Stimulated activated naive CD8-positive, alpha-beta T cell treated with anti-CD3 and anti-CD28 coated beads, Interleukin-15, Interleukin-2, amounts not matched to agents 100 U/mL and 50 U/mL, for 24 hours (primary cell): Measurements from ENCODE around the gene DLGAP3.

Experiments
- ATAC-seq: fragments of 150-1000 bp; cut with Tn5 transposase; one replicate; pipeline ENCODE4 v1.10.0; 2021
- DNase-seq: peaks from one replicate; pipeline ENCODE4 v3.0.0; 2021

Gene DLGAP3

DNA sequence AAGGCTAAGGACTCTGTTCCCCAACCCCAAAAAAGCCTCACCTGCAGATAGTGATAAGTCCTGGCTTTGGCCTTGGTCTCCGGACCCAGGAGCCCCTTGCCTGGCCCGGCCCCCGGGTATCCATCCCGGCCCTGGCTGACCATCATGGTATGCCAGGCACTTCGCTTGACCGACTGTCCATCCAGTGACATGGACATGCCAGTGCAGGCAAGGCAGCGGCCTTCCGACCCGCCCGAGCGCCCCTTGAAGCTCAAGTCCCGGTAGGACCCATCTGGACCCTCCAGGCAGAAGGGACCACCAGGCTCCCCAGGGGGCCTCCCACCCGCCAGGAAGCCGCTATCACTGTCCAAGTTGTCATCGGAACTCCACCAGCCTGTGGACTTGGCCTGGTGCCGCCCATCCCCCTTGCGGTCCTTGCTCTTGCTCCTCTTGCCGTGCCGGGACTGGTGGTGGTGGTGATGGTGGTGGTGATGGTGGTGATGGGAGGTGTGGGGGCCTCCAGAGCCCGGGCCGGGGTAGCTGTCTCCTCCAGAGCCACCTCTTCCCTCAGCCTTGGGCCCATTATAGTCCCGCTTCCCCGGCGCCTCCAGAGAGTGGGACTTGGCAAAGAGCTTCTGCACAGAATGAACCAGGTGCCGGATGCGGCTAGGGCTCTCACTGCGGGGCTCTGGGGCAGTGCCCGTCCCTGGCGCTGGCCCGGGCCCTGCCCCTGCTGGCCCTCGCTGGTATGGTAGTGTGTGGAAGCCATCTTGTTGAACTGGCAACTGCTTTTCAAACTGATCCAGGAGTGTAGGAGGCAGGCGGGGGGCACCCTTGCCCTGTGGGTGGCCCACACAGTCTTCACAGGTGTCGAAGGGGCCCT is 25.0 kb downstream of the DLGAP3 start:
- no peak for DNase-seq
- no peak for ATAC-seq

DNA sequence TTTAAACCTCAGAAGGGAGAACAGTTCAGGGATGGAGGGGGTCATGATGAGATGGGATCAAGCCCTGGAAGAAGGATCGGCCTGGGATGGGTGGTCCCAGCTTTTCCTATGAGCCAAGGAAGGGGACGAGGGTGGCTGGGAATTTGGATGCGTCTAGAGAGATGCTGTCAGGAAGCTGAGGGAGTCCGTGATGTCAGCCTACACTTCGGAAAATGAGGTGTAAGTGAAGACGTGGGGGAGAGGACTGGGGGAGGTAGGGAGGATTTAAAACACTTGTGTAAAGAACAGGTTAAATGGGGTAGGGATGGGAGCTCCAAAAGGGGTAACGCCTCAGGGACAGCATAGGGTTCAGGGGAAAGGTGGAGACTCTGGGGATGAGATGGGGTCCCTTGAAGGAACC is 27.5 kb downstream of the DLGAP3 start:
- DNase-seq (no peak), ATAC-seq (no peak)

DNA sequence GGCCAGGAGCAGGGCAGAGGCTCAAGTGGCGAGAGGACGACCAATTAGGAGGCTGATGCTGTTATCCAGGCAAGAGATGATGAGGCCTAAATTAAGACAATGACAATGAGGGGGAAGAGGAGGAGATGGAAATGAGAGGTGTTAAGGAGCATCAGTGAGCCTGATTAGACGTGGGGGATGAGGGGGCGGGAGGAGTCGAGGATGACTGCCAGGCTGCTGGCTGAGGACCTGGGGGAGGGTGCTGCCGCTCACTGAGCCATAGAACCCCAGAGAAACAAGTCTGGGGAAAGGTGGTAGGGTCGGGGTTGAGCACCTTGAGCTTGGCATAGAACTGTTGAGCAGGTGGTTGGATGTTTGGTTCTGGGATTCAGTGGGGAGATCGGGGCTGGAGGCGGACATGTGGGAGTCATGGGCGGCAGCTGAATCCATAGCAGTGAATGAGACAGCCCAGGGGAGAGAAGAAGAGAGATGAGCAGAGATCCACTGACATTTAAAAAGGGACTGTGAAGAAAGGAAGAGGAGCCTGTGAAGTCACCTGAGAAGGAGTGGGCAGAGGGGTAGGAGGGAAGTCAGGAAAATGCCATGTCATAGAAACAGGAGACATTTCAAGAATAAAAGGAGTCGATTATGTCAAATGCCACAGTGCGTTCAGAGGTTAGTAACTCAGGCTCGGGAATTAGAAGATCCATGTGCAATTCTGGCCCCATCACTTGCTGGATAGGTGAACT is 28.5 kb downstream of the DLGAP3 start:
- ATAC-seq (no peak), DNase-seq (no peak)

DNA sequence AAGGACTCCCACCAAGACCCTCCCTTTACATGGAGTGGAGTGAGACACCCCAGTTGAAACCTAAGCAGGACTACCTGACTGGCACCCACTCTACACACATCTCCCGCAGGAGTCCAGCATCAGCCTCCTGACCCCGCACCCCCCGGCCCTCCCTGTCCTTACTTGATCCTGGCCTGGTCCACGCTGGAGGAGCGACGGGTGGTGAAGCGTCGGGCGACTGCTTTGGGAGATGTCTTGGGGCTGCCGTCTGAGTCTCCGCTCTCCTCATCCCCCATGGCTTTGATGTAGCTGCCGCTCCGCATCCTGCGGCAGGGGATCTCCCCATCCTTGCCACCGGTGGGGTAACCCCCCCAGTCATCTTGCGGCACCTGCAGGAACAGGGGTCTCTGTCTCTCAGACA is 29.5 kb downstream of the DLGAP3 start:
- no peak for ATAC-seq
- DNase-seq: no peak

DNA sequence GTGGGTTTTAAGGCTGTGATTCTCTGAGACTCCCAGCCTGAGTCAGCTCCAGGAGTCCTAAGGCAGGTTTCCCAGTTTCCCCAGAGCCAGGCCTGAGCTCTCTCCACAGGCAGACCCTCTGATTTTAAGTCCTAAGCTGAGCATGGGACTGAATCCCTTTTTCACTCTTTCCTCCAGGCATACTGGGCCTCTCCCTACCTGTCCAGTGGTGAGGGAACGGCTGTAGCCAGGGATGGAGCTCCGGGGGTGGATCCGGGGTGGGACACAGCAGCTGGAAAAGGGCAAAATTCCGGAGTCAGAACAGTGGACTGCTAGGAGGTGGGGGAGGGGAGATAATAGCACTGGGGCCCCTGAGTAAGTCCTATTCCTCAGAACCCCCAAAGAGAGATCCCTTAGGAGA is 30.0 kb downstream of the DLGAP3 start:
- DNase-seq: no peak
- no peak for ATAC-seq

DNA sequence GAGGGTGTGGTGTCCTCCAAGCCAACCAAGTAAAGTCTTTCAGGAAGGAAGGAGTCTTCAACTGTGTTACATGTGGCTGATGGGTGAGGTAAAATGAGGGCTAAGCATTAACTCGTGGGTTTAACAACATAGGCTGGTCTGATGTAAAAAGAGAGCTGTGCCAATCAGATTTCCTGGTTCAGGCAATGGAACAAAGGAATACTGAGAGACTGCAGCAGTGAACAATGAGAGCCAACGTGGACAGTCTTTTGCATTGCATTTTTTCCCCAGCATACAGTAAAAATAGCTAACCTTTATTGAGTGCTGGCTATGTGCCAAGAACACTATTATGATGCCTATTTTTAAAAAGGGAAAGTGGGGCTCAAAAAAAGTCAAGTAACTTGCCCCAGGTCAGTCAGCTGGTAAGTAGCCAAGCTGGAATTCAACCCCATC is 31.1 kb downstream of the DLGAP3 start:
- DNase-seq: no peak
- ATAC-seq: no peak

DNA sequence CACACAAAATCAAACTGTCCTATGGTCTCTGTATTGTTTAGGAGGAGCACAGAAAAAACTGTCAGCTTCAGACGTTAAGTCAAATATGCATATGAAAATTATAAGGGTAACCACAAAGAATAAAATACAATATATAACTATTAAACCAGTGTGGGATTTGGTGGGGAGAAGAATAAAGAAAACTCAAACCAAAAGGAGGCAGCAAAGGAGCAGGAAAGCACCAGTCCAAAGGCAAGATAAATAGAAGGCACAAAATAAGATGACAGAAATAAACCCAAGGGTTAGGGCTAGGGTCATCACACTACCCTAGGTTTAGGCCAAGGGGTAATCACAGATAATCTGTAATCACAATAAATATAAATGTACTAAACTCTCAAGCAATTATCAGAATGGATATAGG is 32.8 kb downstream of the DLGAP3 start:
- no peak for DNase-seq
- ATAC-seq: no peak

DNA sequence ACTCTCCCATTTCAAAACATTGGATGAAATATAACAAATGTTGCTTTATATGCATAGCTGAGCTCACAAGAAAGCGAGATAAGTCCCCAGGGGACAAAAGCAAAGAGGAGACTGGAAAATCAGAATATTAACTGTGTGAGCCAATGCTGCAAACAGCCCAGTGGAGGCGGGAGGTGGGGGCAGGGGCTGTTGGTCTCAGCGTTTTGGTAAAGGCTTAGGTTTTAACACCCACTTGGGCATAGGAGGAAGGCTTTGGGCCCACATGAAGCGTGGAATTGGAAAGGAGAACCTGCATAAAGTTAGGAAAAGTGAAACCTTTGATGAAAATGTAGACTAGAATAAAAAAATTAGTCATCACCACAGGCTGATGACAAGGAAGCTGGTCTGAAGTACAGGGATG is 39.7 kb downstream of the DLGAP3 start:
- ATAC-seq: no peak

DNA sequence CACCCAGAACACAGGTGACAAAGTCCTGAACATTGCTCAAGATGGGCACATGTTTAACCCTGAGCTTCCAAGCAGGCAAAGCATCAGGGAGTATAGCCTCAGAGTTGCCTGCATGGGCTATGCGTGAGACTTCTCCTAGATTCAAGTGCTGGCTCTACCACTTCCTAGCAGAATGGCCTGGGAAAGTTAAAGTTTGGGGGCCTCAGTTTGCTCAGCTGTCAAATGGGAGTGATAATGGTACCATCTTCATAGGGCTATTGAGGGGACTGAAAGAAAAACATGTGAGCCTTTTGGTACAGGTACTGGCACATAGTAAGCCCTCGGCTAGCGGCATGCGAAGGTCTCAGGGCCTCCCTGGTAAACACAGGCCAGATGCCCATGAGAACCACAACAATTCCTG is 41.9 kb downstream of the DLGAP3 start:
- ATAC-seq (no peak), DNase-seq (no peak)

More for the DNA sequence above, 39.7 kb downstream of the DLGAP3 start:
- DNase-seq: no peak

DNA sequence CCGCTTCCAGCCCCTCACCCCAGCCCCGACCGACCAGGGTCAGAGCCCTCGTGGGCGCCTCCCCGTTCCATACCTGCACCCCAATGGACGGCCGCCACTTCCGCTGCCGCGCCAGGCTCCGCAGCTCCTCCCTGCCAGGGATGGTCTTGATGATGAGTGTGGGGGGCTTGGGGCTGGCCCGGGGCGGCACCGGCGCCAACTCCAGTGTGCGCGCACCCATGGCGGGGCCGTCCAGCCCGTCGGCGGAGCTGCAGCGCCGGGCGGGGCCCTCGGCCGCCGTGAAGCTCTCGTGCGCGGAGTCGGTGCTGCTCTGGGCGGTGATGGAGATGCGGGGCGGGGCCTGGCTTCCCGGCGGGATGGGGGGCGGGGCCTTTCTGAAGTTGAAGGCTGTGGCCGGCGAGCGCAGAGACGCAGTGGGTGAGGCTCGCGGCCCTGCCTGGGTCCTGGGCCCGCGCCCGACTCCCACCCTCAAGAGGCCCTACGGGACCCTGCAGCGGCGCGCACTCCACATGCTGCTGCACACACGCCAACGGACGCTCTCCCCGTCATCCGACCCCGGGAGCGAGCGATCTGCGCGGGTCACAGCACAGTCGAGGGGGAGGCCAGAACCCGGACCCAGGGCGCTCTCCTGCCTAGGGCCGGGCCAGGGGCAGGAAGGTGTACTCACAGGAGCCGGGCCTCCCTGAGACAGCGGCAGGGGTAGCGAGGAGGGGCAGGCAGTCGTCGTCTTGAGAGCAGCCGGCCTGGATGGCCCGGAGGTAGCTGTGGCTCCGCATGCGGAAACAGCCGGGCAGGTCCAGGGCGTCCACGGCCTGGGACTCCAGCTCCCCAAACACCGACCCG is 43.8 kb downstream of the DLGAP3 start:
- peak; percentile 74 for DNase-seq
- ATAC-seq: peak; percentile 87

DNA sequence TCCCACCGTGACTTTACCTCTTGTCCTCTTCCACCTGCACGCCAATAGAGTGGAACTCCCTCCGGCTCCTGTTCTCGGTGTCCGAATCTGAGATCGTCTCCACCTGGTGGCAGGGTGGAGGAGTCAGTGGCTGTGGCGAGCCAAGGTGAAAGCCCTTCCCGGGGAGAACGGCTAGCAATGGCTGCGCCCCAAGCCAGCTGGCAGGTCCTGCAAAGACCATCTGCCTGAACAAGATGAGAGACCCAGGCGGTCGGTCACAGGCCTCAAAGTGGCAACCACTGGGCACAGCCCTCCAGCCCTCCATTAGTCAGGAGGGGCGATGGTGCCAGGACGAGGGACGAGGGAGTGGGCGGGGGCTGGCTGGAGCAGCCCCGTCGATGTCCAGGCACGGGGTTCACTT is 44.5 kb downstream of the DLGAP3 start:
- ATAC-seq: no peak

DNA sequence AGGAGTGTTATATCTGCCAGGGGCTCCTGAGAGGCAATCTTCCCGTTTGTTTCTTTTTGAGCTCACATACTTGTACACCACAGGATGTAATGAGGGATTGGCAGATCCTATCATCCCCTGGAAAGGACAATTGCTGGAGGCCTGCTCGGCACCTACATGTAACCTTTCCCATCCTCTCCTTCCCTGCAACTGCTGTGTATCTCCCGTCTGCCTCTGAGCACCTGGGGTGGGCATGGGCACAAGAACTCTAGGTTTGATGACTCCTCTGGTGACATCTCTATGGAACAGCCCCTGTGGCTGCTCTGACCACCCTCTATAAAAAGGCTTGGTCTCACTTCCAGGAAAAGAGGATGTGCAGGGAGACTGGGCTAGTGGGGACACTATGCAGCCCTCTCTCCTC is 44.9 kb downstream of the DLGAP3 start:
- ATAC-seq: no peak

More for the DNA sequence above, 44.5 kb downstream of the DLGAP3 start:
- no peak for DNase-seq

DNA sequence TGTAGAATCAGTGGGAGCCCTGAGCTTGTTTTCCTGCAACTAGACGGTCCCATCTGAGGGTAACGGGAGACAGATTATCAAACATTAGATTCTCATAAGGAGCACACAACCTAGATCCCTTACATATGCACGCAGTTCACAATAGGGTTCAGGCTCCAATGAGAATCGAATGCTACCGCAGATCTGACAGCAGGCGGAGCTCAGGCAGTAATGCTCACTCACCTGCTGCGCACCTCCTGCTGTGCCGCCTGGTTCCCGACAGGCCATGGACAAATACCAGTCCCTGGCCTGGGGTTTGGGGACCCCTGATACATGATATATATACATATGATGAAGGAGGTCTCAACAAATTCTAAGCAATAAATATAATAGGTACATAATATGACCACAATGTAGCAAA is 50.2 kb downstream of the DLGAP3 start:
- ATAC-seq (no peak), DNase-seq (no peak)

More for the DNA sequence above, 44.9 kb downstream of the DLGAP3 start:
- no peak for DNase-seq

DNA sequence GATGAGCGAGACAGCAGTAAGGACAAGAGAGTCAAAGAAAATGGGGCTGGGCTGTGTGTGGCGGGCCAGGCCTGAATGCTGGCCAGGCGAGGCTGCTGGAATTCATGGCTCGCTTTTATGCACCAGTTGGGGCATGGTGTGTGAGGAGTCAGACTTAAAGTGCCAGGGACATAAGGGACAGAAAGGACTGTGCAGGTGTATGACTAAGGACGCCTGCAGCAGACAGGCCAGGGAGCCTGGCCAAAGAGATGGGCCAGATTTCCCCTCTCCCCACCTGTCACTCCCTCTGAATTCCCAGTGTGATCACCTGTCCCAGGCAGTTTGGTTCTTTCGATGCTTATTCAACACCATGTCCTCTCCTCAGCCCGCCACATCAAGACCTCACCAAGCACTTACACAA is 53.0 kb downstream of the DLGAP3 start:
- no peak for ATAC-seq
- no peak for DNase-seq

DNA sequence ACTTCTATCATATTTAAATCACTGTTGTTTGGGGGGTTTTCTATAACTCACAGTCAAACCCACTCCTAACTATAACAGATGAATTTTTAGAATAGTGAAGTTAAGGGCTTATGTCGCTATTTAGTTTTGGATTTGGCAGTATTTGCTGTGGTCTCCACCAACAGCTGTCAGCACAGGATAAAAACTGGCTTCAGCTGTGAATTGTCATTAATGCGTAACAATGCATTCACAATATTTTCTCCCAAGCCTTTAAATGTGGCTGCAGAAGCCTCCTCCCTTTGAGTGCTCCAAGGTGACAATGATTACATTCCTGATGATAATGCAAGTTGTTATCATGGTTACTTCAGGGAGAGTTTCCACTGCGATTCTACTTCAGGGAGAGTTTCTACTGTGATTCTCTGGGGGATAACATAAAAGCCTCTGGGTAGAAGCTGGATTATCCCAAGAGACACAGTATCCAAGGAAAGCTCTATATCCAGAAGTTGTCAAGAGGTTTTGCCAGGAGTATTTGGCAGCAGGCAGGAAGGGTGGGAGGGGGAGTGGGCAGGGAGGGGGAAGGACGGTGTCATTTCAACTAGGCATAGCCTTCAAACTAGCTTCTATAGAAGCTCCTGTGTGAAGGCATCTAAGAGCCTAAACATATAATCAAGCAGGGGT is 55.0 kb downstream of the DLGAP3 start:
- ATAC-seq: no peak
- DNase-seq: no peak

DNA sequence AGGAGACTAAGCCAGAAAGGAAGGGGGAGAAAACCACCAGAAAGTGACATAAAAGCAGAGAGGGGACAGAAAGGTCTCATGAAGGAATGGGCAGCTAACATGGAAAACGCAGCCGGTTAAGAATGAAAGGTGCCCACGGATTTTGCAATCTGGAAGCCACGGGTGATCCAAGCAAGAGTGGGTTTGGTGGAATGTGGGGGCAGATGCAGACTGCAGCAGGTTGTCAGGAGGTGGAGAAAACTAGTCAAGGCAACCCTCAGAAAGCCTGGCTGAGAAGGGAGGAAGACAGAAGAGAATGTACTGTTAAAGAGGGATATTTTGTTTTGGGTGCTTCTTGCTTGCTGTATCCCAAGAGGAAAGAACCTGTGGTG is 57.3 kb downstream of the DLGAP3 start:
- DNase-seq (no peak), ATAC-seq (no peak)

DNA sequence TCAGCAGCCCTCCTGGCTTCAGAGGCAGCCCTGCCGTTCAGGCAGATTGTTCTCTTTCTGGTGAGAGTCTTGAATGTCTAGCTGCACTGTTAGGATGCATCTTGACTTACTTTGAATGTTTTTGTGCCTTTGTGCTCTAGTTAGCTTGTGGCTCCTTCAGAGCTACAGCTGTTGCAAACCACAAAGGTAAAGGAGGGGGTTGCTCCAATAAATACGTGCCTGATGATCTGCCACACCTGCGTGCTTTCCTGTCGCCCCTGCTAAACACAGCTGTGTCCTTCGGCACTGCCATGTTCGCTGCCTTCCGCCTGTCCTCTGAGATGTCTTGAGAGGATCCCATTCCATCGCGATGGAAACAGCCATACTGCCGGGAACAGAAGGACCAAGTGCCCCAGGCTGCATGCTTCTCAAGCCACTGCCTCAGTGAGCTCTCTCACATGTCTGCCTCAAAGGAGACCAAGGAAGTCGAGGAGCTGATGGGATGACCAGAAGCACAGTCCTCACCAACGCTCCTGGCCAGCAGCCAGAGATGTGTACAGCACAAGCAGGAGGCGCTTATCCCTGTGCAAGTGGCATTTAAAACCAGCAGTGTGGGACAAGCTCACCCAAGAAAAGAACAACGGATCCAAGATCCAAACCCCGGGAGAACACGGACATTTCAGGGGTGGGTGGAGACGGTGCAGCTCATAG is 57.9 kb downstream of the DLGAP3 start:
- no peak for ATAC-seq
- DNase-seq: no peak

DNA sequence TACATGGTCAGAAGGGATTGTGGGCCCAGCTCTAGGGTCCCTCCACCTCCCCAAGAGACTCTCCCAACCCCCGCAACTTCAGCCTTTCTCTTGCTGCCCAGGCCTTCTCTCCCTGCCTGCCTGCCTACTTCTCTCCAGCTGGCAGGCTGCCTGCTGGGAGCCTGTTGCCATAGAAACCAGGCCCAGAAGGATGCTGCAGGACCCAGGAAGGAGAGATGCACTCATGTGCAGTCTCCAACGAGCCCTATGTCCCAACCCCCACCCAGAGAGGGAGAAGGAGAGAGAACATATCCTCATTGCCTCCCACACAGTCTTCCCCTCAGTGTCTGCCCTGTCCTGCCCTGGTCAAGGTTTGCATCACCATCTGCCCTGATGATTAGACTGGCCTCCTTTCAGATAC is 59.1 kb downstream of the DLGAP3 start:
- DNase-seq (no peak), ATAC-seq (no peak)

DNA sequence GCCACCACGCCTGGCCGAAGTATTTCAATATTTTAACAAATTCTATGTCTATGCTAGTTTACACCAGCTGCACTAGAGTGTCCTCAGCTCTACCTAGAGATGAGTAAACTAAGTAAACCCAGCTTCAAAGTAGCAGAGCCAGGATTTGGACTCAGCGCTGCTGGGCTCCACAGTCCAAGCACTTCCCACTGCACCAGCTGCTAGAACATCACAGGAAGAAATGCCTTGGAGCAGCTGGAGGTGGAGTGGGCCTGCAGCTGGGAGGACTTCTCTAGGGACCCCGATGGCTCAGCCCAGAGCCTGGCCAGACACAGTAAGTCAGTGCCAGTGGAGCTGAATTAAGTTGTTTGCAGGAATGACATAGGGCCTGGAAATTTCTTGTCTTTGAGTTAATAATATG is 59.7 kb downstream of the DLGAP3 start:
- no peak for ATAC-seq
- no peak for DNase-seq

DNA sequence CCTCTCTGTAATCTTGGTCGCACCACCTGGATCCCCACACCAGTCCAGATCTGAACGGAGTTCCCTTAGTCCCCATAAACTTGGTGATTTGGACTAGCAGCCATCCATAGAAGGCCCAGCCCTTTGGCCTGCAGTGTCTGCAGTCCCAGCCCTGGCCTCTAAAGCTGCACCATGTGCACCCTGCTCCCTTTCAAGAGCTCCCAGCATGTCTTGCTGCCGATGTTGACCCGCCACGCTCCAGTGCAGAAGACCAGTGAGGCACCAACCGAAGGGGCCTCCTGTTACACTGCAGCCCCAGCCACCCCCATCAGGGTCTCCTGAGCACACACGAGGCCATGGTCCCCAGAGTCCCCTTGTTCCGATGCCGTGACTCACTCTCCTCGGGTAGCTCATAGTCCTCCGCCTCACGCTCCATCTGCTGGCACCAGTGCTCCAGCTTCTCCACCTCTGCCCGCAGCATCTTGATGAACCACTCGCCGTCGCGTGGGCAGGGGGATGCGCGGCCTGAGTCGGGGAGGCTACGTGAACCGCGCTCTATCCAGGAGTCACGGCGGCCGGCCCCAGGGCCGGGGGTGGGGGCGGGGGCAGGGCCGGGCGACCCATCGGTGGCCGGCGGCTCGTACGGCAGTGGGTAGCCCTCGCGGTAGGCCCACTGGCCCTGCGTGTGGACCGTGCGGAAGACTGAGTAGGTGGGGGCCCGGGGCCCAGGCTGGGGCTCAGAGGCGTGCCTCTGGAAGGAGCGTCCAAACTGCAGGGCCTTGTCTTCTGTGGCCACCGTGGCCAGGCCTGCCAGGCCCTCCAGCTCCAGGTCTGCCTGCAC is 61.0 kb downstream of the DLGAP3 start:
- DNase-seq: no peak
- no peak for ATAC-seq

DNA sequence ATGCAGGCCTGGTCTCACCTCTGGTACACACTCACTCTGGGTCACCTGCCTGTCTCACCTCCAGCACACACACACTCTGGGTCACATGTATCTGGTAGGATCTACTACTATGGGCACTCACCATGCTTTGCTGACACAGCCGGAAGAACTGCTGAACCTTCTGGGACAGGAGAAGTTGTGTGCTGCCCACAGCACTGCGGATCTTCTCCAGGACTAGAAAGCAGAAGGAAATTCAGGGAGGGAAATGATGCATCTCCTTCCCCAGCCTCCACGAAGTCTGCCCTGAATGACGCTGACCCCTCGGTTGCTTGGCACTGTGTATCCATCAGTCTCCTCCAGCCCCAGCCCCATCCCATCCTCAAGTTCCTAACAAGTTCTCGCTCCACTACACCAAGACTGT is 62.0 kb downstream of the DLGAP3 start:
- DNase-seq: no peak
- no peak for ATAC-seq
